Measurements from ENCODE around the gene MYO5B.

DNA sequence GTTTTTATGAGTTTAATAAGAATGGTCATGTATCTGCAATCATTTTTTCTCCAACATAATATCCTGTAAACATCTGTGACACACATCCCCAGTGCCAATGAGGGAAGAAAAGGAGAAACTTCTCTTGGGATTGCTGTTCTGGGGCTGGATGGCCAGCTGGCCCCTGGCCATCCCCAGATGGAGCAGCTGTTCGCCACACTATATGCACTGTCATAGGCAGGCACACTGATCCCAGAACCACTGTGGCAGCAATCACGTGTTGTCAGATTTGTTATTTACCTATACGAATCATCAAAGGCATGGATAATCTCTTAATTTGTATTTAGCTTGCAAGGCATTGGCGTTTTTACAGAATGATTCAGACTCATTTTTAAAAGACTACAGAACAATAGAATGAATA lies 214.1 kb downstream of the MYO5B start:
- TF ChIP-seq GATA3 (IDR thresholded peaks at IDR 0.05; ENCODE audit: low read depth, low read length), result no peak
- TF ChIP-seq GATA2 (IDR thresholded peaks at IDR 0.05; ENCODE audit: low read depth, low read length), result no peak

Data from SH-SY5Y (cell line).